ENCODE measurements around the gene CNTN6.

The CNTN6 gene

GRCh38 chr3:1406250-1406649 lies 313.4 kb downstream of the CNTN6 start:
- H3K27me3 ChIP-seq (ENCODE audit: insufficient read depth, low read depth) = no peaks in the 10 kb centered on the region
- H3K9ac ChIP-seq = no peak overlapping the region
- H3K4me1 ChIP-seq (ENCODE audit: low read depth, poor library complexity, severe bottlenecking) = no peaks in the 10 kb centered on the region
- H3K4me3 ChIP-seq (IDR thresholded peaks at IDR 0.05; ENCODE audit: insufficient read depth, low read depth, low read length) = no peak overlapping the region
- no peak overlapping the region for H3K4me2 ChIP-seq
- TF ChIP-seq CTCF (conservative IDR thresholded peaks at IDR 0.05; ENCODE audit: low read depth, low read length) = no peak
- H2AFZ ChIP-seq (ENCODE audit: low read depth) = no peak overlapping the region
- no peak overlapping the region for H3K27ac ChIP-seq
- no peaks in the 10 kb centered on the region for H4K20me1 ChIP-seq (ENCODE audit: insufficient read depth)
- H3K79me2 ChIP-seq (ENCODE audit: insufficient read depth, low read depth) = no peaks in the 10 kb centered on the region
- H3K36me3 ChIP-seq (ENCODE audit: insufficient read depth) = no peaks in the 10 kb centered on the region

GRCh38 chr3:1421577-1421976 lies 328.8 kb downstream of the CNTN6 start:
- H3K79me2 ChIP-seq (ENCODE audit: insufficient read depth, low read depth) = no peaks in the 10 kb centered on the region
- H3K4me2 ChIP-seq = no peak overlapping the region
- no peaks in the 10 kb centered on the region for H4K20me1 ChIP-seq (ENCODE audit: insufficient read depth)
- H2AFZ ChIP-seq (ENCODE audit: low read depth) = no peak overlapping the region
- no peaks in the 10 kb centered on the region for H3K27me3 ChIP-seq (ENCODE audit: insufficient read depth, low read depth)
- no peaks in the 10 kb centered on the region for H3K36me3 ChIP-seq (ENCODE audit: insufficient read depth)
- no peak overlapping the region for H3K27ac ChIP-seq
- TF ChIP-seq CTCF (conservative IDR thresholded peaks at IDR 0.05; ENCODE audit: low read depth, low read length) = no peak
- no peaks in the 10 kb centered on the region for H3K4me1 ChIP-seq (ENCODE audit: low read depth, poor library complexity, severe bottlenecking)
- no peak overlapping the region for H3K9ac ChIP-seq
- no peak overlapping the region for H3K4me3 ChIP-seq (IDR thresholded peaks at IDR 0.05; ENCODE audit: insufficient read depth, low read depth, low read length)

DNA sequence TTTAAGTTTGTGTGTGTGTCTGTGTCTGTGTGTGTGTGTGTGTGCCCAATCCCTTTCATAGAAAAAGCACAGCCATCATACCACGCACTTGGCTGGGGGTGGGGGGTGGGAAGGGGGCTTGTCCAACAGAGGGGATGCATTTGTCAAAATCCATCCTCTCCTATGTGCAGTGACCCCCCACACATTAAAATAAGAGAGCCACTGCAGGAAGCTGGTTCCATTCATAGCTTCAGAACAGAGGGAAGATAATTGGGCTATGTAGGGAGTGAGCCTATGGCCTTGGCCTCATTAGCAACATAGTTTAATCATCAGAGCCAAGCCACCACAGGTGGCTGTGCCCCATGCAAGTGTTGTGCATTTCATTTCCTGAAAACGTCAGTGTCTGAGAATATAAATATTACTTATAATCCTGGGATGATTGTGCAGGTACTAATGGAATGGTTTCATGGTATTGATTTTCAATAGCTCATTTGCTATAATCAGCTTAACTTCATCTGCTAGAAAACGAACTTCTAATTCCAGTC lies 330.8 kb downstream of the CNTN6 start:
- TF ChIP-seq CTCF (conservative IDR thresholded peaks at IDR 0.05; ENCODE audit: low read depth, low read length) = no peak
- no peaks in the 10 kb centered on the region for H3K36me3 ChIP-seq (ENCODE audit: insufficient read depth)
- H3K27me3 ChIP-seq (ENCODE audit: insufficient read depth, low read depth) = no peaks in the 10 kb centered on the region
- H3K9ac ChIP-seq = no peak overlapping the region
- H3K79me2 ChIP-seq (ENCODE audit: insufficient read depth, low read depth) = no peaks in the 10 kb centered on the region
- no peaks in the 10 kb centered on the region for H4K20me1 ChIP-seq (ENCODE audit: insufficient read depth)
- H3K27ac ChIP-seq = no peak overlapping the region
- no peak overlapping the region for H2AFZ ChIP-seq (ENCODE audit: low read depth)
- no peaks in the 10 kb centered on the region for H3K4me1 ChIP-seq (ENCODE audit: low read depth, poor library complexity, severe bottlenecking)
- no peak overlapping the region for H3K4me2 ChIP-seq
- H3K4me3 ChIP-seq (IDR thresholded peaks at IDR 0.05; ENCODE audit: insufficient read depth, low read depth, low read length) = no peak overlapping the region

DNA sequence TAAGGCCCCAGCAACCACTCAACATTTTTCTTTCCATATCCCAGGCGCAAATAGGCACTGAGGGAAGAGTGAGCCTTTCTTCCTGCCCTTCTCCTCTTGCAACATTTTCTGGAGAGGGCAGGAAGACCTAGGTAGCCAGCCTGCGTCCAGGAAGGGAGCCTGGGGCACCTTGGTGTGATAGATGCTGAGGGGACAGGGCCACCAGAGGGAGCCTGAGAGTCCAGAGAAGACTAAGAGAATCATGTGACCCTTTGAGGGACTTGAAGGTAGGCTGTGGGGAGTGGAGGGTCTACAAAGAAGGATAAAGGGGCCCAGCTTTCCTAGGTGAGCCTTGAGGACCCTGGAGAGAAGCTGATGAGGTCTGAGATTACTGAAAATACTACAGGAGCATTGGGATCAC lies 346.6 kb downstream of the CNTN6 start:
- peak; percentile 48; the same call in 1 of the 2 replicates for TF ChIP-seq CTCF (conservative IDR thresholded peaks at IDR 0.05; ENCODE audit: low read depth, low read length)
- Histone ChIP-seq H3K4me1 (ENCODE audit: low read depth, poor library complexity, severe bottlenecking) (no peaks in the 10 kb centered on the region), H3K27ac (no peak overlapping the region), H3K27me3 (ENCODE audit: insufficient read depth, low read depth) (no peaks in the 10 kb centered on the region), H4K20me1 (ENCODE audit: insufficient read depth) (no peaks in the 10 kb centered on the region), H3K36me3 (ENCODE audit: insufficient read depth) (no peaks in the 10 kb centered on the region), H2AFZ (ENCODE audit: low read depth) (no peak overlapping the region), H3K79me2 (ENCODE audit: insufficient read depth, low read depth) (no peaks in the 10 kb centered on the region), H3K4me2 (no peak overlapping the region), H3K9ac (no peak overlapping the region), H3K4me3 (IDR thresholded peaks at IDR 0.05; ENCODE audit: insufficient read depth, low read depth, low read length) (no peak overlapping the region)

Data from KMS-11 (cell line).